ENCODE results near the gene MYH13. TPM values are rescaled to one million over a fixed set of nuclear protein-coding genes. Genes with fewer than 3 reads are reported as not detected.

The MYH13 gene
- total RNA-seq, 1 donor: not detected

DNA sequence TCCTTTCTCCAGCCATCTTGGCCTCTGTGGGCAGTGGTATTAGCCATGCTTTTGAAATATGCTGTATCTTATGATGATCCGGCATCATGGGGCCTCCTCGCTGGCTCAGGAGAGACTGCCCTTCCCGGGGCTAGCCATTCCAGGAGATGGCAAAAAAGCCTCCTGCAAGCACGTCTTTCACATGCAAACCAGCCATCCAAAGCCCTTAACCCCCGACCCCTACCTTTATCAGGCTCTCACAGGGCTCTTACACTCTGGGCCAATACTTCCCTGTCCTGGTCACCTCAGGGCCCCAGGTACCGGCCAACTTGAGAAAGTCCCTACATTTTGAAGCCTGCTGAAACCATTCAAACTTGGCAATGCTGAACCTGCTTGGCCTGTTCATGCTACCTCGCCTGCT lies 36.4 kb downstream of the MYH13 start:
- no peak overlapping the region for H3K4me3 ChIP-seq (ENCODE audit: low read depth, low read length)
- DNase-seq (ENCODE audit: low read depth): no peak
- TF ChIP-seq CTCF (IDR thresholded peaks at IDR 0.05; ENCODE audit: insufficient read depth, low read depth, low read length): no peak

DNA sequence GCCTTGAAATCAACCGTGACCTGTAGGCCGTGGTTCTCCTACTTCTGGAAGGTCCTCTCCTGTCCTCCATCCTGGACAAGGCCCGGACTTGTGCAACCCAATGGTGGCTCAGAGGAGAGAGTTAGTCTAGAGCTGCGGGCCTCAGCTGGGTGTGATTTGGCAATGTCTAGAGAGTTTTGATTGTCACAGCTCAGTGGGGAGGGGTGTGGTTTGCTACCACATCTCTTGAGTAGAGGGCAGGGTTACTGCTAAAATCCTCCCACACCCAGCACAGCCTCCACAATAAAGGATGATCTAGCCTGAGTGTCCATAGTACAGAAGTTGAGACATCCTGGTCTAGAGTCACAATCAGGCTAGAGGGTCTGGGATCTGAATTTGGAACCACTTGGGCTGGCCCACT lies 40.3 kb downstream of the MYH13 start:
- no peak for TF ChIP-seq CTCF (IDR thresholded peaks at IDR 0.05; ENCODE audit: insufficient read depth, low read depth, low read length)
- DNase-seq (ENCODE audit: low read depth): no peak
- no peak overlapping the region for H3K4me3 ChIP-seq (ENCODE audit: low read depth, low read length)

DNA sequence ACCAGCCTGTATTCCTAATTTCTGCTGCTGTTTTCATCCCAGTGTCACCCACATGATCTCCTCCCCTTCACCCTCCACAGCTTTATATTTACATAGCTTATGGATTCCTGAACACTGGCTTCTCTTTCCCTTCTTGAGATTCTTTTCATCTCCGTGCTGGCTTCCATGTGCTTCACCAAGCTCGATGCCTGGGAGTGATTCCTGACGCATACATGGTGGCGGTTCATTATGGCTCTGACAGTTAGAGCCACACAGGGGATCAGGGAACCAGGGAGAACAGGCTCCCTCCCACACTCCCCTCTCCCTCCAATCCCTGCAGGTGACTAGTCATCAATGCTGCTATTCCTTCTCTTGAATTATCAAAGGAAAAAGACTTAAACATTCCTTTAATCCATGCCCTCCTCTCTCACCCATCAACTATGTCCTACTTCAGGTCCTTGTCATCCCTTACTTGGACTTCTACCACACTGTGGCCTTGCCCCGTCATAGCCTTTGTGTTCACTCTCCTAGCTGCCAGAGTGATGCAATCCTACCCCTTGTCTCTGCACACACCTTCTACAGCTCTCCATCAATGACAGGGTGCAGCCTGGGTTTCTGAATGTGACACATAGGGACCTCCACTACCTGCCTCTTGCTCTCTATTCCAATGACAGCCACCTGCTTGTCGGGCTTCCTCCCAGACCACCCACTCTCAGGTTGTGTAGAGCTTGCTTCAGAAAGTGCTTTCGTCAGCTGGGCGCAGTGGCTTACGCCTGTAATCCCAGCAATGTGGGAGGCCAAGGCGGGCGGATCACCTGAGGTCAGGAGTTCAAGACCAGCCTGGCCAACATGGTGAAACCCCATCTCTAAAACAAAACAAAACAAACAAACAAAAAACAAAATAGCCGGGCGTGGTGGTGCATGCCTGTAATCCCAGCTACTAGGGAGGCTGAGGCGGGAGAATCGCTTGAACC lies 43.6 kb downstream of the MYH13 start:
- no peak overlapping the region for H3K4me3 ChIP-seq (ENCODE audit: low read depth, low read length)
- TF ChIP-seq CTCF (IDR thresholded peaks at IDR 0.05; ENCODE audit: insufficient read depth, low read depth, low read length): no peak
- no peak for DNase-seq (ENCODE audit: low read depth)

DNA sequence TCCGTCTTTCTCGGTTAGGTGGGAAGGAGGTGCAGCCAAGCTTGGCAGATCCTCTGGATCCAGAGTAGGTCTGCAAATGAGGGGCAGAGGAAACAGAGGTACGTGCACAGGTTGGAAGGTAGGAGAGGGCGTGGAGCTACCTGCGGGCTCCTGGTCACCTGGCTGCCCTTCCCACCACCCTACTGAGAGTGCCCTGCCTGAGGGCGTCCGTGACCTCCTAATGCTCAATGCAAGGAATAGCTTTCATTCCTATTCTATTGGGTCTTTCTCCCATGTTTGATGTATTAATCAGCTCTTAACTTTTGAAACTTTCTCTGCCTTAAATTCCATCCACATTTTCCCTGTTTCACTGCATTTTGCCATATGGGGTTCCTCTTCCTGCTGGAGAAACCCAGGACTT lies 44.6 kb downstream of the MYH13 start:
- TF ChIP-seq CTCF (IDR thresholded peaks at IDR 0.05; ENCODE audit: insufficient read depth, low read depth, low read length): no peak
- DNase-seq (ENCODE audit: low read depth): no peak
- no peak overlapping the region for H3K4me3 ChIP-seq (ENCODE audit: low read depth, low read length)

DNA sequence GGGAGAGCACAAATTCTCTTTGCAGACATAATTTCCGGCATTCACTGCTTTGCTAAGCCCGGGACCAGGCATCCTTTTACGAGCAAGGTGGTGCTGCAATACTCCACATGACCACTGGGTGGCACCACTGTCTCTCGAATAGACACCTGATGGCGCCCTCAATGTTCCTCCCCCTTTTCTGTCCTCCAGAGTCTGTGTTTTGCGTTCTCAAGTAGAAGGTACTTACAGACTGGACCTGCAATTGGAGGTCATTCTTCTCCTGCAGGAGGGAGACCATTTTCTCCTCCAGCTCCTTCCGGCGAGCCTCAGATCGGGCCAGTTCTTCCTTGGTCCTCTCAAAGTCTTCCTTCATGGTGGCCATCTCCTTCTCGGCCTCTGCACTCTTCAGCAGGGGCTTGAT lies 45.2 kb downstream of the MYH13 start:
- peak; percentile 80 for DNase-seq (ENCODE audit: low read depth)
- TF ChIP-seq CTCF (IDR thresholded peaks at IDR 0.05; ENCODE audit: insufficient read depth, low read depth, low read length): peak; percentile 95
- no peak overlapping the region for H3K4me3 ChIP-seq (ENCODE audit: low read depth, low read length)

DNA sequence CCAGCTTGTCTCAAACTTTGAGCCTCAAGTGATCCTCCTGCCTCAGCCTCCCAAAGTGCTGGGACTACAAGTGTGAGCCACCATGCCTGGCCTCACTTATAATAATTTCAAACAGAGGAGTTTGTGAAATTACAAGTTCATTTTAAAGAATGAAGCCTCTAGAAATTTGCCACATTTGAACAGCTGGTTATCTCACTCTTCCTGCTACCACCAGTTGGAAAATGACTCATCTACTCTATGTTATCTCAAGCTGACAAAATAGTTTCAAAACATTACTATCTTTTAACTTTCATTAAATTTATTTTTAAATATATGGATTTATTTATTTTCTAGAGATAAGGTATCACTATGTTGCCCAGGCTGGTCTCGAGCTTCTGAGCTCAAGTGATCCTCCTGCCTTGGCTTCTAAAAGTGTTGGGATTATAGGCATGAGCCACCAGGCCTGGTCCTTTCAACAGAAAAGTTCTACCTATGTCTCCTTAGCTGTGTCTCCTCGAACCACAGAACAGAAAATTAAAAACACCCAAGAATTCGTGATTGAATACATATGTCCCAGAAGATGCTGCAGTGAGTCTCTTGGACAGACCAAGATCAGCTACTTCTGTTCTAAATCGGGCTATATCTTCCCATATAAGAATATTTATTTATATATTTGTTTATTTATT lies 47.6 kb downstream of the MYH13 start:
- TF ChIP-seq CTCF (IDR thresholded peaks at IDR 0.05; ENCODE audit: insufficient read depth, low read depth, low read length): no peak
- peak; percentile 13 for DNase-seq (ENCODE audit: low read depth)
- H3K4me3 ChIP-seq (ENCODE audit: low read depth, low read length): no peak overlapping the region

Data from fibroblast of villous mesenchyme (primary cell).